NCI-H2227 treated with DMSO at 0.1 percent for 48 hours (cell line): ENCODE measurements around the gene FDX1.

ENCODE experiments used
- DNase-seq: peaks from one replicate; lab custom pipeline; 2025; lab: John Stamatoyannopoulos, UW

FDX1 gene

DNA sequence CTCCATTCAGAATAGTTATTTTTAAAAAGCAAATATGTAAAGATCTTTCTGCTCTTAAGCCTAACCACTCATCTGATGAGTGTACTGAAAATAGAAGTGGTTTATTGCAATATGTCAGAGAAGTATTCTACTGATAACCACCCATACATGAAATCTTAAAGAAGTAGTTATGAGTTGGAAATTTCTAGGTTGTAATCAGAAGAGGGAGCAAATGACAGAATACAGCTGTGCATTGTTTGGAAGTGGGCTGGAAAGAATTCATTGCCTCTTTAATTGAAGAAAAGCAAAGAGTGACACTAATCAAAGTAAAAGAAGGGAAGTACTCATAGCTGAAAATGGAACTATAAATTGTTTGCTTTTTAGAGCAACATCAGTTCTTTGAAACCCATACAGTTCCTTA lies 39.4 kb downstream of the FDX1 start:
- no peak for DNase-seq

DNA sequence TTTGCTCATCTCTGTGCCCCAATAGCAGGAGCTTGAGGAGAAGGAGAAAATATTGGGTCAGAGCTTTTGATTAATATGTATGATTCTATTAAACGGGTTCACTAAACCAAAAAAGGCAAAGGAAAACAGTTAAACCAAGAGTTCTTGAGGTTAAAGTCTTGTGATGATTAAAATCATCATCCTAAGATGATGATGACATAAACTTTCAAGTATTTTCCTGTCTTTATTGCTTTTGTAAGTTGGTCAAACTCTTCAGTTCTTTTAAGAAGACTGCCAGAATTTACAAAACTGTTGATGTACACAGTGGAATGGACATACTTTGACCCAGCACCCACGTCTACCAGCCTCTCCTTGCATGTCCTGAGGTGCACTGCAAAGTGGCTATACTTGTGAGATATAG lies 41.0 kb downstream of the FDX1 start:
- DNase-seq, result no peak

DNA sequence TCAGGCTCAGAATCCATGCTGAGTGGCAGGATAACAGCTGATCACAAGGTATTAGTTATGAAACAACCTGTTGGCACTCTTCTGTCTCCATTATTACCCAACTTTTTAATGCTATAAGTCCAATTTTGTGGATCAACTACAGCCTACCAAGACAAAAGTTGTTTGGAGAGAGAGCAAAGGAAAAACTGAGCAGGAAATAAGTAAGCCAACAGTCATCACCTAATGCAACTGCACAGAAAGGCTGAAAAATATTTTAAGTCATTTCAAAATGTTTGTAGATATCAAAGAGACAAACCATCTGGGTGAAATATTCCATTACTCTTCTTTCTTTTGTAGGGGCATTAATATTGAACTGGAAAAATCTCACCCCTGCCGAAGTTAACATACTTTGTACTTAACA lies 41.6 kb downstream of the FDX1 start:
- DNase-seq, result no peak

DNA sequence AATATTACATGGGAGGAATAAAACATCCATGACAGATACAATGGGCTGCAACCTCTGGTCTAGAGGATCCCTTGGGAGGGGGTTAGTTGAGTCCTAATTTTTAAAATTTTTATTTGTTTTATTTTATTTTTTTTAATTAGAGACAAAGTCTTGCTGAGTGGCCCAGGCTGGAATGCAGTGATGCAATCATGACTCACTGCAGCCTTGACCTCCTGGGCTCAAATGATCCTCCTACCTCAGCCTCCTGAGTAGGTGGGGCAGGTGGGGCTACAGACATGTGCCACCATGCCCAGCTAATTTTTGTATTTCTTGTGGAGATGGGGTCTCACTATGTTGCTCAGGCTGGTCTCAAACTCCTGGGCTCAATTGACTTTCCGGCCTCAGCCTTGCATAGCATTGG lies 43.1 kb downstream of the FDX1 start:
- DNase-seq, result no peak

DNA sequence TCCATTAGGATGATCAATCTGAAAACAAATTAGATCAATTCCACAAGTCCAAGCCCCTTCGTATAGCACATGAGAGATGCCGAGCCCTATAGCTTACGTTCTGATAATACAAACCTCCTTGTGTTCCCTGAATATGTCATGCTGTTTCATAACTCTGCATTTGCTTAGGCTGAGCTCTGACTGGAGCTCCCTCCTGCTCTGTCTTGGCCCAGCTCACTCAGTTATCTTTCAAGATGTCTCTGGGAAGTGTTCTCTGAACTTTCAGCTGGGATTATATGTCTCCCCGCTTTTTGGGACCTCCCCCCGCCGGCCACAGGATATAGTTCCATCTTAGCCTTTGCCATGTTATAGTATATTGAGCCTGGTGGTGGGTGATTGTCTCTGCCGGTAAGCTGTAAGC lies 44.0 kb downstream of the FDX1 start:
- DNase-seq, result no peak

DNA sequence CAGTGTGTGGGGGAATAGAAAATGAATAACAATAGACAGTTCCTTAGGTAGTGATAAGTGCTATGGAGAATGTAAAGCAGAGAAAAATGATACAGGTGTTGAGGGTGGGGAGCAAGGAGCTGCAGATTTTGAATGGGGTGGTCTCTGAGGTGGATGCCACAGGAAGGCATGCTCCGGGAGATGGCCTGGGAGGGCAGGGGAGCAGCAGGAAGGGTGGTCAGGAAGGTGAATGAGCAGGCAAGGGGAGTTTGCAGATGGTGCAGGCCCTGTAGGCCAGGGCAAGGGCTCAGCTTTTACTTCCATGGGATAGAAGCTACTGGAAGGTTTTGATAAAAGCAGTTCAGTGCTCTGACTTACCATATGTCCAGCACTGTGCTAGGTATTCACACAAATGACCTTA lies 44.8 kb downstream of the FDX1 start:
- DNase-seq, result no peak

DNA sequence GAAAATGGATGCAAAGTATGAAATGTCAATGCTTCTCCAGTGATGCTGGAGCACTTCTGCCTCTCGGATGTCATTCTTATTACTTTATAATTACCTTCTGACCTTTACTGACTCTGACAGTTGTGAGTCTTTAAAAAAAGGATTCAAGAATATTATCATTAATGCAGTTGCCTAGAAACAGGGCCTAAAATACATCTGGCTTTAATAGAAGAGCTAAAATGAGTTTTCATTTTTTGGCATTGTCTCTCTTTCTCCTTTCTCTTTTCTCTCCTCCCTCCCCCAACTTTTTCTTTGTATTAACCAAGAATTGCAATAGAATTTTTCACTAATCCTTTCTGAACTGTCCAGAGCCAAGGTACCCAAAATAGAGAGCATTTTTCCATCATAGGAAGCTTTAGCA lies 45.9 kb downstream of the FDX1 start:
- DNase-seq, result no peak

DNA sequence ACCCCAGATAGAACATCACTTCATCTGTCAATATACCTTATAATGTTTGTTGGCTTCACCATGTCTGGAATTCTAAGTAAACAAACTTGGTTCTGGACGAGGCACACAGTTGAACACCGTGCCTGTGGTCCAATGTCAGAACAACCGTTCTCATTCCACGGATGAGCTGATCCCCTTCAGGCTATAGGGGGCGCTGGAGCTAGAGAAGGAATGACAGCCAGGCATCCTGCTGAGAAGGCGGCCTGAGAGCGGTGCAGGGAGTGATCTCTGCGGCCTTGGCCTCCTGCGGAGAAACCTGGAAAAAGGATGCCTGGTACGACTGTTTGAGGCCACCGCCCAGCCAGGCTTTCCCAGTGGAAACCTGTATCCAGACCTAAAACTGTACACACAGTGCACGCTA lies 48.7 kb downstream of the FDX1 start:
- no peak for DNase-seq

DNA sequence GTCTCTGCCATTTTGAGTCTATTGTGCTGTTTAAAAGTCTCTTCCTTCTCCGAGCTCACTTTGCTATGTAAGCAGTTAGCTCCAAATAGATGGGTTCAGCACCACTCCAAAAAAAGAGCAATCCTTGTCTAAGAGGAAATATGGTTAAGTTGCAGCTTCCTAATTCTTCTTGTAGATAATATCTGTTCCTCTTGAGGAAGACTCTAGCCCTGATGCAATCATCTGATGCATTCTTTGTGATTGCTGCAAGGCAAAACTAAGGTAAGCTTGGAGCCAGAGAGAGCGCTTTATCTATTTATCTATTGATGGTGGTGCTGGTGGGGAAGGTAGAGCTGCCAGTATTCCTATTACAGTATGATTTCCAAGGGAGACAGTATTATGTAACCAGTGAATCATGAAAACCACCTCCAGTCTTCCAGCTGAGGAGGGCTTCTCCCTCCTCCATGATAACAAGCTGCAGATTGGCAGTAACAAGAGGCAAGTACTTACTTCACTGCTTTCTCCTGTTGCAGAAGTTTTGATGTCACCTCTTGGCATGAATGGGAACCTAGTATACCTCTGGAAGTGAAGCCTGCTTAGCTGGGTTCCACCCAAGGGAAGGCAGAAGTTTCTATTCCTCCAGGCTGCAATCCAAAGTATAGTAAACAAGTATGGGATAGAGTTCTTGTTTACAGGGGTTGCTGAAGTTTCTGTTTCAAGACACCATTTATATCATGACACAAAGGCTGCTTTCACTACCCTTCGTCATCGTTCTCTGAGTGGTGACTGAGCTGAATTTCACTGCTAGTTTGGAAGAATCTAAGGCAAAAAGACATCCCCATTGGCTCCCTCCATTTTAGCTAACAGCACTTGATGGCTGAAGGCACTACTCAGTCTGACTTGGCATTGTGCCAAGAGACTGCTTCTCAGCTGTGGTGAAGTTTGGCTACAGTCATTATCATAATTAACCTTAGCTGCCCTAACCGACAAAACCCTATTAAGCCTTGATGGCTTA lies 49.7 kb downstream of the FDX1 start:
- DNase-seq, result peak; percentile 62

DNA sequence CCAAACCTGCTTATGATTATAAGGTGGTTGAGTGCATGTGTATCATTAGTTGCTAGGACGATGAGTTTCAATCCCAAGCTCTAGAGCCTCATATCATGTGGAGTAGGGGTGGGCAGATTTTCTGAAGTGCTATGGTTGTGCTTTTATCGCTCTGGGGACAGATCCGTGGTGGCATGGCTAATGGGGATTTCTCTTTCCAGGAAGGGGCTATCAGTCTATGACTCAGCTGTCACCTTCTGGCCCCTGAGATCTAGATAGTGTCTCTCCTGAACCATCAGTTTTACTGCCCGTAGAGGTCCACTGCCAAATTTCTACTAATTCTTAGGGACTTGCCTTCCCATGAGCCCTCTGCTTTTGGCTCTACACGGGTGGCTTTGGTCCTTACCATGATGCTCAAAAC lies 51.8 kb downstream of the FDX1 start:
- no peak for DNase-seq

DNA sequence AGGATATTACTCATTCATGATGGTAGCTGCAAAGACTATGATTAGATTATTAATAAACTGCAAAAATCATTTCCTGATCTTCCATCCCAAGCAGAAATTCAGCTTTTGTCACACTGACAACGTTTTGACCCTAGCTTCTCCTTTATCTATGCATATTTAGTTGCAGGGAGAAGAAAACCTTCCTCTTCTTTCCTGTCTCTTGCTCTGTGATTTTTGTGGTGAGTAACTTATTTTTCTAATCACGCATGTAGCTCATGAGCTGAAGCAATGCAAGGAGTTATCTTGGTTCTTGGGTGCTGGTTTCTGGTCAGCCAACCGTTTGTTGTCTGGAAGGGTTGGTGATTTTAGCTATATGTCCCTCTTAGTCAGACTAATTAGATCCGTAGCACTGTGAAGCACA lies 56.4 kb downstream of the FDX1 start:
- DNase-seq, result no peak

DNA sequence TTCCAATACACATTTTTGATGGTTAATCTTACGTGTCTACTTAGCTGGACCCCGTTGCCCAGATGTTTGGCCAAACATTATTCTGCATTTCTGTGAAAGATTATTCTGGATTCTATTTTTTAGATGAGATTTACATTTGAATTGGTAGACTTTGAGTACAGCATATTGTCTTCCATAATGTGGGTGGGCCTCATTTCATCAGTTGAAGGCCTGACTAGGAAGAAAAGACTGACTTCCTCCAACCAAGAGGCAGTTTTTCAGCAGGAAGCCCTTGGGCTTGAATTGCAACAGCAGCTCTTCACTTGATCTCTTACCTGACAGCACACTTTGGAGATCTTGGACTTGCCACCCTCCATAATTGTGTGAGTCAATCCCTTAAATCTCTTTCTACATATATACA lies 58.7 kb downstream of the FDX1 start:
- DNase-seq, result no peak

DNA sequence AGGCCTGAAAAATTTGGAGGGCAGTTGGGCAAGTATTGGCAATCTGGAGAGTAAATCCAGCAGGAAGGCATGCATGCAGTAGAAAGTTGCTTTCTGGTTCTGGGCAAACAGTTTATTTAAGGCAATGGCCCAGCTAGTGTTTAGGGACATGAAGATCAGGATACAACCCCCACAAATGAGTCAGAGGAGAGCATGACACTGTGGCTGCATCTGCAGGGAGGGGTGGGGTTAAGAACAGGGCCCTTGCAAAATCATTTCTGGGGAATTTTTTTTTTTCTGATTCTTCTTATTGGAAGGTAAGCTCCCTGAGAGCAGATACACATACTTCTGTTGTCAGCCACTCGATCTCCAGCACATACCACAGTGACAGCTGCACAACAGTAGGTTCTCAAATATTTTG lies 61.1 kb downstream of the FDX1 start:
- DNase-seq, result no peak

DNA sequence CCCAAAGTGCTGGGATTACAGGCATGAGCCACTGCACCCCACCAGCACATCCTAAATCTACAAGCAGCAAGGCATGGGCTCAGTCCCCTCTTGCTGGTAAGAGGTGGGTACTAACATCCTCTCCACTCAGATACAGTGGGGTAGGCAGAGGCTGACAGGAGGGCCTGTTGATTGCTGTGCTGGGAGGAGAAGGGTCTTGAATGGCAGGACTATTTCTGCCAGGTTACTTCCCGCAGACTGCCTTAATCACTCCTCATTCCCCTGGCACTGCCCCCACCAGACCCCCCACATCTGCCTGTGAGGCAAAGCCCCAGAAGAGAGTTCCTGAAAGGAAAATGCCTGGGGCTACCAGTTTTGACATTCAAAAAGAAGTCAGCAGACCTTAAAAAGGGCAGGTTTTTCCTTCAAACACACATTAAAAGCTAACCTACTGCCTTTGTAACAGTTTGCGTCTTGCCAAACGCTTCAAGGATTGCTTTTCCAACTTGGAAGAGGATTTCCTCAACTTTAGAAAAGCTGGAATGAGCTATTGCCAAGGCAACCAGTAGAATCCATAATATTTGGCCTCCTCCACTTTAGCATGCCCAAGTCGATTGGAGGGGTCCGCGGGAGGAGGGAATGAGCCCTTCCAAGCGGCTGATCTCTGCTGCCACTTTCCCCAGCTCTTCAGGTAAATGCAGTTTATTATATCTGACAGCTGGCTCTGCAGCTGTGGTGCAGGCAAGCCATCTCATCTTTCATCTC lies 62.0 kb downstream of the FDX1 start:
- peak; percentile 76 for DNase-seq

DNA sequence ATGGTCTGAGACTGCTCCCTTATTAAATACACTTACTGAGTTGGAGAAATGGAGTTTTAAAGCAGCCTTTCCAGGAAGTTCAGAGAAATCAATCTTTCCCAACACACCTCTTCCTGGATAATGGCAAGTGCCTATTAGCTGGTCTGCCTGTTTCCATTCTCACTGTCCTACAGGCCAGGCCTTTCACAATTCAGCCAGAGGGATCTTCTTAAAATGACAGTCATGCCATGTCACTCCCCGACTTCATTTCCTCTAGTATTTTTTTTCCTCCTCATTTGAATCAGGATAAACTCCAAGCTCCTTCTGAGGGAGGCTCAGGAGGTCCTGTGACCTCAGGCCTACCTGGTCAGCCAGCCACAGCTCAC lies 62.6 kb downstream of the FDX1 start:
- DNase-seq, result no peak

DNA sequence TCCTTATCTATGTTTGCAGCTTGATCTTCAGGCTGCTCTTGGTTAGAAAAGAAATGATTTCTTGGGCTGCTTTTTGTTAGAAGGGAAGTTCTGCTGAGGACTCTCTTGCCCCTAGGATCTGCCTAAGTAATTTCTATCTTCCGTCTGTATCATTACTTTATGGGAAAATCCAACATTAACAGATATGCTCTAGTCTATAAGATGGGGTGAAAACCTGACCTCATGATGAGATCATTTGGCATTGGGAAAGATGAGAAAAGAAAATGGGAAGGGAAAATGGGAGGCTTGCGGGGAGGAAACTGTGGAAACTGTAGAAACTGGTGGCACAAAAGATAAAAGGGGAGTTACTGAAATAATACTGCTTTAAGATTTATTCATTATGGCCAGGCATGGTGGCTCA lies 63.6 kb downstream of the FDX1 start:
- no peak for DNase-seq

DNA sequence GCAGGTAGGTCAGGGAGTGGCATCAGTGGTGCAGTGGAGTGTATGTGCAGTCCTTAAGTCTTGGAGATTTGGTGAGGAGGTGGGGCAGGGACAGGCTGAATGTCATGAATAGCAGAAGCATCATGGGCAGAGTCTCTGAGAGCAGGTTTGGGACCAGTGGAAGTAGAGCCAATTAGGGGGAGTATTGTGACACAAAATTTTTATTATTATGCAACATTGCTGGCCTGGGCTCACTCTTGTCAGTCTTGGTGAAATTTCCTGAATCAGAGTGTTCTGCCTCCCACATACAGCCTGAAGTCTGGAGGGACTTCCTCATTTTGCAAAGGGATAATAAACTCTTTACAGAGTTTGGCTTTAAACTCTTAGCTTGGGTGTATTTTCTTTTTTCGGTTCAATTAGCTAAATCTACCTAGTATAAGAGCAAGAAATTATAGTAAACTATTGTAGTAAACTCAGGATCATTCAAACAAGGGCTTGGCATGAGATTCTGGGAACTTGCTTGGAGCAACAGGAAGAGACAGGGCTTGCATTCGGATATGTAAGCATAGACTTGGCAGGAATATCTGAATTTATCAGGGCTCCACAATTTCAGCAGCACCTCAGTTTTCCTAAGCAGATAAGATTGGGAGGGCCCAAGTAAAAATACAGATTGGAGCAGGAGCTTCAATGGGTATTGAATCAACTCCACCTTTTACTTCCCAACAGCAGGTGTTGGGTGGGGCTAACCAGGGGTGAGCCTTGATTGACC lies 67.7 kb downstream of the FDX1 start:
- DNase-seq, result no peak

DNA sequence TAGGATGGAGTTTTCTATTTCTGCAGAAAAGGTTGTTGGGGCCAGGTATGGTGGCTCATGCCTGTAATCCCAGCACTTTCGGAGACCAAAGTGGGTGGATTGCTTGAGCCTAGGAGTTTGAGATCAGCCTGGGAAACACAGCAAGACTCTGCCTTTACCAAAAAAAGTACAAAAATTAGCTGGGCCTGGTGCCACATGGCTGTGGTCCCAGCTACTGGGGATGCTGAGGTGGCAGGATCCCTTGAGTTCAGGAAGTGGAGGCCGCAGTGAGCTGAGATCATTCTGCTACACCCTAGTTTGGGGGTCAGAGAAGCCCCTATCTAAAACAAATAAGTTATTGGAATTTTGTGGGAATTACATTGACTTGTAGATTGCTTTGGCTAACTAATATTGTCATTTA lies 71.7 kb downstream of the FDX1 start:
- no peak for DNase-seq

DNA sequence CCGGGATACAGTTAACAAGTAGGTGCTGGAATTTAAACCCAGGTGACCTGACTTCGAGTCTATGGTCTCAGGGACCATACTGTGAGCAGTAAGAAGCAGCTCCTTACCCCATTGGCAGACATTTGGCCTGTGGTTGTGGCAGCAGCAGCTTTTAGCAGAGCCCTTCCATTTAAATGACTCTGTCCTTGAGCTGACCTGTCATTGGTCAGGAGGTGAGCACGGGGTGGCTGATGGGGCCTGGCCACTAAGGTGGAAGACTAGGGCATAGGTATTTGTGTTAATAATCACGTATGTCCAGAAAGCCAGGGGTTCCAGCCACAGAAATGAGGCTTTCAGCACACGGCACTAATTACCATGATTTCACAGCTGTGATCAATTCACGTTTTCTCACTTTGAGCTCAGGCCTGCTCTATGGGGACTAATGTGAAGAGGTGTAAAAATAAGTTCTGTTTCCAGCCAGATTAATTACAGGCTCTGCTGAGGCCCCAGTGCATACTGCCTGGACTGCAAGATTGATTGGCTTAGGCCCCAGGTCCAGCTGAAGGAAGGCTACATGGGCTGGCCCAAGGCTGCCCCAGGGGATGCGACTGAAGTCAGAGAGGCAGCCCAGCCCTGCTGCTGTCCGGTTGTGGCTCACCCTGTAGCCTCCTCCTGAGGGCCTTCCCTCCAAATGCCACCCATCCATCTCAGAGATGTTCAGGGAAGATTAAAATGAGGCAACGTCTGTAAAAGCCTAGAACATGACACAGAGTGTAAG lies 76.0 kb downstream of the FDX1 start:
- no peak for DNase-seq

DNA sequence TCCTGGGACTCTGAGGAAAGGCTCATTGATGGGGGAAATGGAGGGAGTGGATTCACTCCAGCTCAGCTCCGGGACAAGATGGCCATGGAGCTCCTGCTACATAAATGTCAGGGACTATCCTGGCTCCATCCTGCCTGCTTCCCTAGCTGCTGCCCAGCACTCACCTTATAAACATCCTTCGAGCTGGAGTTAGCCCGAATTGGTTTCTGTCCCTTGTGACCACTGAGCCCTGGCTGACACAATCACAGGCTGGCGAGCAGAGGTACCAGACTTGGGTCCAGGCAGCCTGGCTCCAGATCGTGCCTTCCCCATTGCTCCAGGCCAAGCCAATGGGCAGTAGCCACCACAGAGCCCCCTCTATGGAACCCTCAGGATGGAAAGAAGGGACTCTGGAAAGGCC lies 77.6 kb downstream of the FDX1 start:
- DNase-seq, result no peak

DNA sequence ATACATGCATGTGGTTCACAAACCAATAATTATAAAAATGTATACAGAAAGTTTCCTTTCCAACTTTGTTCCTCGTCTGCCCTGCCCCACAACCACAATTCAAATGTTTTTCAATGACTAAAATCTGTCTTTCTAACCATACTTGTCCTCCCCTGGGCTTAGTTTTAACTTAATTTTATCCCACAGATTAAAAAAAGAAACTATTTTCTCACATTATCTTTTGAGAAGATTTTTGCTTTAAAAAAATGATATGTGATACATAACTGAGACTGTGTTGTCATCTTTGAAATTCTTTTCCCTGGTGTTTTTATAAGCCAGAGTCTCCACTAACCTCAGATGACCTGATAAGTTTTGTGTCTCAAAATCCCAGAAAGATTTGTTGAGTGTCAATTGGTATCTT lies 79.0 kb downstream of the FDX1 start:
- DNase-seq, result no peak

DNA sequence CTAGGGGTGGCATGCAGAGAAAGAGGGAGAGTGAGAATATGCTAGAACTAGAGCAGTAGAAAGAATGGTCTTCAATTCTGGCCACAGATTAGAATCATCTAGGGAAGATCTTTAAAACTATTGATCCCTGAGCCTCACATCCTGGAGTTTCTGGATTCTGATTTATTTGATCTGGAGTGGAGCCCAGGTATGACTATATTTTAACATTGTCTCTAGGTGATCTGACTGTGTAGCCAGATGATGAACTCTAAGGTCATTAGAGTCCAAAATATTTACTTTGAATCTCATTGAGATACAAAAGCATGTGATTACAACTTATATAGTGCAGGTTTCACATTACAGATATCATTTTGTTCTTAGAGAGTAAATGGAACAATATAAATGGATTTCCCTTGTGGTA lies 79.7 kb downstream of the FDX1 start:
- no peak for DNase-seq
